Stimulated activated naive CD8-positive, alpha-beta T cell treated with anti-CD3 and anti-CD28 coated beads, Interleukin-15, Interleukin-2, amounts not matched to agents 100 ng/mL and 50 ng/mL, for 24 hours (primary cell): ENCODE measurements around the gene SPINT3.

ENCODE experiments used
- H3K27ac Mint-ChIP-seq: one replicate; pipeline ENCODE4 v1.8.0; 2021; ENCODE audit warnings: mild to moderate bottlenecking, mixed read lengths
- H3K27me3 Mint-ChIP-seq: one replicate; pipeline ENCODE4 v1.8.0; 2021; ENCODE audit warnings: mixed read lengths
- H3K36me3 Mint-ChIP-seq: one replicate; pipeline ENCODE4 v1.8.0; 2021; ENCODE audit warnings: low read depth, mixed read lengths
- H3K4me1 Mint-ChIP-seq: one replicate; pipeline ENCODE4 v1.8.0; 2021; ENCODE audit warnings: low read depth, mixed read lengths
- H3K4me3 Mint-ChIP-seq: one replicate; pipeline ENCODE4 v1.8.0; 2021; ENCODE audit warnings: mild to moderate bottlenecking, mixed read lengths
- H3K9me3 Mint-ChIP-seq: one replicate; pipeline ENCODE4 v1.8.0; 2021; ENCODE audit warnings: mixed read lengths

The SPINT3 gene, protein sequence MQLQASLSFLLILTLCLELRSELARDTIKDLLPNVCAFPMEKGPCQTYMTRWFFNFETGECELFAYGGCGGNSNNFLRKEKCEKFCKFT

DNA sequence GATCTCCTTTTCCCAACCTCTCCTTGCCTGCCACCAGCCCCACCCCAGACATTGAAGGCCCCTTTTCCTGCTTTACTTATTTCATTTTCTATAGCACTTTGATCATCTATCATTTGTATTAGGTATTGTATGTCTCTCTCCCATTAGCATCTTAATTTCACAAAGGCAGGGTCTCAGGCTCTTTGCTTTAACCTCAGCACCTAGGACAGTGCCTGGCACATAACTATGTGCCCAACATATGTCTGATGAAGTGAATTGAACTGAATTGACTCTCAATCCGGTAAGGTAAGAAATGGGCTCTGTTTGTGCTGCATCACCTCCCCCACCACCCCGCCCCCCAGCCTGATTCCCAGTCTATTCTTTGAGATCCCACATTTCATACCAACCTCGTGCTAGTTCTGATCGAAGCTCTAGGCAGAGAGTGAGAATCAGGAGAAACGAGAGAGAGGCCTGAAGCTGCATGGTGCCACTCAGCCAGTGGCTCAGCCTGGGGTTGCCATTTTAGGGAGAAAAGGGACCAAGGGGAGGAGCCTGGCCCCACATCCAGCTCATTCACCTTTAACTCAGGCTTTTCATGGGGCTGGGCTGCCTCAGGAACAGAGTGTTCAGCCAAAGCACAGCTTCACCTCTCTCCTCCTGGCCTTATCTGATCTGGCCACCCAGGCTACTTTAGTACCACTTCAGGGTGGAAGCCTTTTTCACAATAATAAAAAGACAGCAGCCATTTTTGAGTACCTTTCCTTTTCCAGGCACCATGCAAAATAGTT is at the start of gene SPINT3:
Gene SPINT3, minus strand, starts transcription at position 476 of the 767 bp plus-strand sequence. Its CDS starts 14 bp downstream, at position 462.
- Mint-ChIP-seq H3K27me3 (peaks cover 40% of the 10 kb centered on the region), H3K4me1 (no peaks in the 10 kb centered on the region)

DNA sequence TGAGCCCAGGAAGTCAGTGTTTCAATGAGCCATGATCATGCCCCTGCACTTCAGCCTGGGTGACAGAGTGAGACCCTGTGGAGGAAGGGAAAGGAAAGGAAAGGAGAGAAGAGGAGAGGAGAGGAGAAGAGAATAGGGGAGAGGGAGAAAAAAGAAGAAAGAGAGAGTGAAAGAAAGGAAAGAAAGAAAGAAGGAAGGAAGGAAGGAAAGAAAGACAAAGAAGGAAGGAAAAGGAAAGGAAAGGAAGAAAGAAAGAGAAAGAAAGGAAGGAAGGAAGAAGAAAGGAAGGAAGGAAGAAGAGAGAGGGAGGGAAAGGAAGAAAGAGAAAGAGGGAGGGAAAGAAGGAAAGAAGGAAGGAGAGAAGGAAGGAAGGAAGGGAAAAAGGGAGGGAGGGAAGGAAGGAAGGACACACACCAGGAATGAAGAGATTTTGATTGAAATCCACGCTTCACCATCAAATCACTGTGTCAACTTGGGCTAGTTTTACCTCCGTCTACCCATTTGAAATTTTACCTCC is 49.4 kb upstream of the SPINT3 start:
- no peak overlapping the region for H3K4me3 Mint-ChIP-seq
- H3K27me3 Mint-ChIP-seq = peaks cover 36% of the 10 kb centered on the region
- no peak overlapping the region for H3K27ac Mint-ChIP-seq
- no peaks in the 10 kb centered on the region for H3K4me1 Mint-ChIP-seq
- H3K36me3 Mint-ChIP-seq = no peaks in the 10 kb centered on the region
- no peaks in the 10 kb centered on the region for H3K9me3 Mint-ChIP-seq

More for the DNA sequence above, at the start of gene SPINT3:
- Mint-ChIP-seq H3K9me3 (peaks cover 5% of the 10 kb centered on the region), H3K36me3 (no peaks in the 10 kb centered on the region), H3K4me3 (no peak within 1 kb of the TSS), H3K27ac (no peak within 1 kb of the TSS)

DNA sequence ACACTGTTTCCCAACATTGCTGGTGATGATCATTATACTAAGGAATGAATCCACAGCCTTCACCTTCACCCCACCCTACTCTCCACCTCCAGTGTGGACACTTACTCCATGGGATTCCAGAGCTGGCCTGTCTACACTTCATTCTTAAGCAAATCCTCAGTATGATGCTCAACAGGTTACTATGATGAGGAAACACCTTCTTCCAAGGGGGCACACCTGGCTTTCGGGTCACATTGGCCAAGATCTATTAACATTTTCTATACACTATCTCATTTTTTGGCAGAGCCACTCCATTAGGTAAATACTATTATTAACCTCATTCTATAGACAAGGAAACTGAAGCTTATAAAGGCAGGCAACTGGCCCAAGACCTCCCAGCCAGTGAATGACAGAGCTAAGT is 39.8 kb upstream of the SPINT3 start:
- H3K27ac Mint-ChIP-seq = no peak overlapping the region
- H3K27me3 Mint-ChIP-seq = peaks cover 45% of the 10 kb centered on the region
- peaks cover 4% of the 10 kb centered on the region for H3K9me3 Mint-ChIP-seq
- H3K4me3 Mint-ChIP-seq = no peak overlapping the region
- no peaks in the 10 kb centered on the region for H3K36me3 Mint-ChIP-seq
- no peaks in the 10 kb centered on the region for H3K4me1 Mint-ChIP-seq

DNA sequence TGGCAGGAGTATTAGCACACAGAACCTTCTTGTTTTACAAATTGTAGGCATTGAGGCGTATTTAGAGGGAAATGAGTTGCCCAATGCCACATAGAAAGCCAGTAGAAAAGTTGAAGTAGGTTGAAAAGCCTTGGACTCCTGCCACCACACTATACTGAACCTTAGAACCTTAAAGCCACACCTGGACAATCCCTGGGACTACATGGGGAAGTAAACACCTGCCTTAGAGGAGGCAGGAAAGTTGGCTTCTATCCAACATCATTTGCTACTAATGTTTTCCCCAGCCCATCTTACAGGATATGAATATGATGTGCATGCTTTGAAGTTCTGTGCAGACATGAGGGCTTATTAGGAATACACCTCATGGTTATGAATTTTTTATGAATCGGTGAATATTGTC is 37.0 kb upstream of the SPINT3 start:
- Mint-ChIP-seq H3K4me1 (no peaks in the 10 kb centered on the region), H3K27me3 (peaks cover 45% of the 10 kb centered on the region), H3K36me3 (no peaks in the 10 kb centered on the region), H3K4me3 (no peak overlapping the region), H3K27ac (no peak overlapping the region), H3K9me3 (peaks cover 4% of the 10 kb centered on the region)

DNA sequence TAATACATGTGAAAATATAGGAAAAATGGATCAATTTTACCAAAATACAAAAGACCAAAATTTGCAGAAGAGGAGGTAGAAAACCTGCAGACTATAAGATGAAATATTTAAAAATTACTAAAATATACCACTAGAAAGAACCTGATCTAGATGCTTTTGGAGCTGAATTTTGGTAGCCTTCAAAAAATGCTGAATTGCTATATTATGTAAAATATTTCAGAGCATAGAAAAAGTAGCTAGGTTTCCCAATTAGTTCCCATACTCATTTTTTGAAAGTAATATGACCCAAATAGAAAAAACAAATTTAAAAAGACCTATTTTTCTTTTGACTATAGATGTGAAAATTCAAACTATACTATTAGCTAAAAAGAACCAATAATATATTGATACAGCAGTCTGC is 35.3 kb upstream of the SPINT3 start:
- Mint-ChIP-seq H3K4me1 (no peaks in the 10 kb centered on the region), H3K27me3 (peaks cover 41% of the 10 kb centered on the region), H3K27ac (no peak overlapping the region), H3K36me3 (no peaks in the 10 kb centered on the region), H3K4me3 (no peak overlapping the region), H3K9me3 (peaks cover 4% of the 10 kb centered on the region)

DNA sequence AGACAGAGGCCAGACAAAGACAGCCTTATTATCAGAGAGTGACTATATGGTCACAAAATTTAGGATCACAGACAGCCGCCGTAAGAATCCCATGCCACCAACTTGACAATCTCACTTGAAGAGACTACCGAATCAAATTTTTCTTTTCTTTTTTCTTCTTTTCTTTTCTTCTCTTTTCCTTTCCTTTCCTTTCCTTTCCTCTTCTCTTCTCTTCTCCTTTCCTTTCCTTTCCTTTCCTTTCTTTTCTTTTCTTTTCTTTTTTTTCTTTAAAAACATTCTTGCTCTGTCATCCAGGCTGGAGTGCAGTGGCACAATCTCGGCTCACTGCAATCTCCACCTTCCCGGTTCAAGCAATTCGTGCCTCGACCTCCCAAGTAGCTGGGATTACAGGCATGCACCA is 33.0 kb upstream of the SPINT3 start:
- no peaks in the 10 kb centered on the region for H3K4me1 Mint-ChIP-seq
- no peak overlapping the region for H3K27ac Mint-ChIP-seq
- no peak overlapping the region for H3K4me3 Mint-ChIP-seq
- H3K36me3 Mint-ChIP-seq = no peaks in the 10 kb centered on the region
- peaks cover 33% of the 10 kb centered on the region for H3K27me3 Mint-ChIP-seq
- H3K9me3 Mint-ChIP-seq = peaks cover 4% of the 10 kb centered on the region

DNA sequence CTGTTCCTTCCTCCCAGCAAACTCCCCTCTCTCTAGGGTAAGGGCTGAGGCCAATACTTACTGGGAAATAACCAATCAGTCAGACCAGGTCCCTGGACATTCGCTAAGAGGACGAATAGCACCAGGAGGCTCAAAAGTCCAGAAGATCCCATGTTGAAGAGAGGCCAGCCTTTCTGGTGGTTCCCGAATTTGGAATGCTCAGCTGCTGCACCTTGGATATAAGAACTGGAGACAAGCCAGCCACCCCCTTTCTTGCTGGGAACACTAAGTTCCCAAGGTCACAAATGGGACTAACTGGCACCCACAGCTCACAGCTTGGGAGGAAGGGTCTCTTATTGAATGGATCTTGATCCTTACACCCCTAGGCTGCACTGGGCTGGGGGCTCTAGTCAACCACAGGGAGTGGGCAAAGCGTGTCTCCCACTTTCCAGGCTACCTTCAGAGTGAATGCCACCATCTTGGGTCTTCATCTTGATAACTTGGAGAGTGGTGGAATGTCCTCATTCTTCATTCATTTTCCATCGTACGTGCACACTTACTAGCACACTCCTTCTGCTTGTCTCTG is 31.9 kb upstream of the SPINT3 start, which contains the start of gene EPPIN:
Gene EPPIN, minus strand, starts transcription at position 196 of the 565 bp plus-strand sequence. Its CDS starts 44 bp downstream, at position 152.
- H3K4me1 Mint-ChIP-seq = no peaks in the 10 kb centered on the region
- peaks cover 36% of the 10 kb centered on the region for H3K27me3 Mint-ChIP-seq
- H3K27ac Mint-ChIP-seq = no peak within 1 kb of the TSS
- peaks cover 4% of the 10 kb centered on the region for H3K9me3 Mint-ChIP-seq
- no peak within 1 kb of the TSS for H3K4me3 Mint-ChIP-seq
- no peaks in the 10 kb centered on the region for H3K36me3 Mint-ChIP-seq

DNA sequence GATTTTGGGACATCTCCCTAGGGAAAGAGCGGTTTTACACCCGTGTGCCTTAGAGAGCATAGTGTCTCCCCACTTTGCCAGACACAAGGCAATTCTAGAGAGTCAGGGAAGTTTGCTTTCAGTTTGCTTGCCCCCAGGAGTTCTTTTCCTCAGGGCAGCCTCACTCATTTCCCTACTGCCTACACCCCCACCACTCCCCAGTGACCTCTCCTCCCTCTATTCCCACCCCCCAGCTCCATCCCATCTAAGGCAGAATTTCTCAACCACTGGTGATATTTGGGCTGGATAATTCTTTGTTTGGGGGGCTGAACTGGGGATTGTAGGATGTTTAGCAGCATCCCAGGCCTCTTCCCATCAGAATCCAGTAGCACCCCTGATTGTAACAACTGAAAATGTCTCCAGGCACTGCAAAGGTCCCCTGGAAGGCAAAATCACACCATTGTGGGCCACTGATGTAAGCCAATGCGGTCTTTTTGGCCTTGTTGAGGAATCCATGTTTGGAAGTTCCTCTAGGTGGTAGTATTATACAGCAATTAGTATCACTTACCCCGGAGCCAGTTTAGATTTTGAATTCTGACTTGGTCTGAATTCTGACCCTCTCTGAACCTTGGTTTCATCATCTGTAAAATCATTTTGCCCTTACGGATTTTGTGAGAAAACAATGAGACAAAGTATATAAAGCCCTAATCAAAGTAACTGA is 30.5 kb upstream of the SPINT3 start:
- no peak overlapping the region for H3K27ac Mint-ChIP-seq
- peaks cover 38% of the 10 kb centered on the region for H3K27me3 Mint-ChIP-seq
- no peaks in the 10 kb centered on the region for H3K4me1 Mint-ChIP-seq
- no peak overlapping the region for H3K4me3 Mint-ChIP-seq
- no peaks in the 10 kb centered on the region for H3K36me3 Mint-ChIP-seq
- H3K9me3 Mint-ChIP-seq = peaks cover 4% of the 10 kb centered on the region

DNA sequence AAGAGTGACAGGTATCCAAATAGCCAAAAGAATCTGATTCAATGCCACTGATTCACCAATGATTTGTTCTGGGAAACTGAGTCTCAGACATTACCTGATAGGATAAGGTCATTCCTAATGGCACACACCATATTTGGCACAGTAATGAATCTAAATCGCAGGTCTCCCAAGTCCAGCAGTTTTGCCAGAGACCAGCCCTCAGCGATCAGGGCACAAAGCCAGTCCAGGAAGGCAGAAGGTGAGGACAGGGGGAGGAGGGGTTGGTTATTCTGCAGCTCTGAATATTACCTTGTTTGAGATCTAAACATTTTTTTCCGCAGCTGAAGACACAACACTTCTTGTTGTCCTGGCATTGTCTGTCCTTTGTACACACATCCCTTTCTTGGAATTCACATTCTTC is 29.9 kb upstream of the SPINT3 start:
- H3K36me3 Mint-ChIP-seq = no peaks in the 10 kb centered on the region
- H3K4me3 Mint-ChIP-seq = no peak overlapping the region
- H3K9me3 Mint-ChIP-seq = peaks cover 2% of the 10 kb centered on the region
- H3K27ac Mint-ChIP-seq = no peak overlapping the region
- H3K27me3 Mint-ChIP-seq = peaks cover 35% of the 10 kb centered on the region
- H3K4me1 Mint-ChIP-seq = no peaks in the 10 kb centered on the region

DNA sequence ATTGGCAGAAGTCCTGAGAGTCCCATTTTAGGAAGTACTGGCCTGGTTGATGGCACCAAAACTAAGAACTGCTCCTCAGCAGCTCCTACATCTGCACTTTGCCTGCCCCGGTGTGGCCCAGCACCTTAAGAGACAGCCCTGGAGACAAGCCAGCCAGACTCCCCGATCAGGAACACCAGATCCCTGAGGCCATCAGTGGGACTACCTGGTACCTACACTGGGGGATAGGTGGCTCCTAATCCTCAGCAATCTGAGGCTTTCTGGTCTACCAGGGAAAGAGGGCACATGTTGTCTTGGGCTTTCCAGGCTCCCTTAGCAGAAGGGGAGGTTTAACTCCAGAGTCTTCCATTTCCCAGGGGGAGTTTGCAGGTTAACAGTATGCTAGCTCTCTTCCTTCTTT is 24.0 kb upstream of the SPINT3 start, which contains the start of gene WFDC6:
Gene WFDC6, minus strand, starts transcription at position 101 of the 400 bp plus-strand sequence. Its CDS starts 75 bp downstream, at position 26.
- Mint-ChIP-seq H3K4me1 (no peaks in the 10 kb centered on the region), H3K27me3 (peaks cover 22% of the 10 kb centered on the region), H3K36me3 (no peaks in the 10 kb centered on the region), H3K27ac (no peak within 1 kb of the TSS), H3K9me3 (no peaks in the 10 kb centered on the region), H3K4me3 (no peak within 1 kb of the TSS)

DNA sequence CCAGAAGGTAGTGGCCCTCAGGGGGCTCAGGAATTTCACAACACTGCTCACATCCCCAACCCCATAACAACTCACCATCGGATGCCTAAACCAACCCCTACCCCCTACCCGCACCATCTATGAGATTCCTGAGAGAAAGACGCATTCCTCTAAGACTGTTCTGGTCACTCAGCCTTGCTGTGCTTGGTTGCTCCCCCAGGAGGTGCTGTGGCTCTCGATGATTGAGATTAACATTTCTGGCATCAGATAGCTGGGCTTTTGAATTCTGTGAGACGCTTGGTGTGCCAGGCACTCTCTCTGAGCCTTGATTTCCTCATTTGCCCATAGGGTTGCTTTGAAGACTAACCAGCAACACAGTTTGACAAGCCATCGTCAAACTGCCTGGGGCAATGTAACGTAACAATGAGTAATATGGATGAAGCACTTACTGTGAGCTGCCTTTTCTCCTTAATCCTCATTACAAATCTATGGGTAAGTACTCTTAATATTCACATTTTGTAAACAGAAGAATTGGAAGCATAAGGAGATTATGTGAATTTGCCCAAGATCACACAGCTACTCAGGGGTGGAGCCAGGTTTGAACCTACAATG is 22.9 kb upstream of the SPINT3 start:
- Mint-ChIP-seq H3K9me3 (no peaks in the 10 kb centered on the region), H3K27me3 (peaks cover 22% of the 10 kb centered on the region)

DNA sequence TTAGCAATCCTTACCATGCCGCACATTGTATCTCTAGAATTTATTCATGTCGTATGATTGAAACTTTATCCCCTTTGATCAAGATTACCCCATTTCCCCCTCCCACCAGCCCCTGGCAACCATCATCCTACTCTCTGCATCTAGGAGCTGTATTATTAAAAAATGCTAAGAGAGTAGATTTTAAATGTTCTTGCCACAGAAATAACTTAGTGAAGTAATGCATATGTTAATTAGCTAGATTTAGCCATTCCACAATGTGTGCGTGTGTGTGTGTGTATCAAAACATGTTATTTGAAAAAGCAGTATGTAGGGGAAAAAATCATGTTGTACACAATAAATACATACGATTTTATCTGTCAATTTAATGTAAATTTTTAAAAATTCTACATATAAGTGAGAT is 11.9 kb upstream of the SPINT3 start:
- Mint-ChIP-seq H3K36me3 (no peaks in the 10 kb centered on the region), H3K9me3 (no peaks in the 10 kb centered on the region), H3K27ac (no peak overlapping the region), H3K4me1 (no peaks in the 10 kb centered on the region), H3K4me3 (no peak overlapping the region), H3K27me3 (peaks cover 60% of the 10 kb centered on the region)

More for the DNA sequence above, 22.9 kb upstream of the SPINT3 start:
- H3K4me1 Mint-ChIP-seq = no peaks in the 10 kb centered on the region
- H3K36me3 Mint-ChIP-seq = no peaks in the 10 kb centered on the region
- no peak overlapping the region for H3K4me3 Mint-ChIP-seq
- no peak overlapping the region for H3K27ac Mint-ChIP-seq

DNA sequence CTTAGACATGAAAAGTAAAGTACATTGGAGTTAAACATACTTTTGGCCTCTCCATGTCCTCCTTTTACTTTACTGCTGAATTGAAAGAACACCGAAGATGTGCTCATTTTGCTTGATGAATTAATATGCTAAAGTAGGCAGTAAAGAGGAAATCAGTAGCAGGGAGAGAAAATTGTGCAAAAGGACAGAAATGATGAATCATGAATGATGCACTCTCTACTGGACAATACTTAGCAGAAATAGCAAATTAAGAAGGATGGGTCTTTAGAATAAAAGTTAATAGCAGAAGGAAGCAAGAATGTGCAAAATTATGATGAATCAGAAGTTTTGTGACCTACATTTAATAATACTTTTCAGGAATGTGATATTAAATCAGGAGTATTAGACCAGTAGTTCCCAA is 8.4 kb upstream of the SPINT3 start:
- H3K9me3 Mint-ChIP-seq = no peaks in the 10 kb centered on the region
- no peaks in the 10 kb centered on the region for H3K4me1 Mint-ChIP-seq
- peaks cover 49% of the 10 kb centered on the region for H3K27me3 Mint-ChIP-seq
- no peaks in the 10 kb centered on the region for H3K36me3 Mint-ChIP-seq
- no peak overlapping the region for H3K27ac Mint-ChIP-seq
- no peak overlapping the region for H3K4me3 Mint-ChIP-seq

DNA sequence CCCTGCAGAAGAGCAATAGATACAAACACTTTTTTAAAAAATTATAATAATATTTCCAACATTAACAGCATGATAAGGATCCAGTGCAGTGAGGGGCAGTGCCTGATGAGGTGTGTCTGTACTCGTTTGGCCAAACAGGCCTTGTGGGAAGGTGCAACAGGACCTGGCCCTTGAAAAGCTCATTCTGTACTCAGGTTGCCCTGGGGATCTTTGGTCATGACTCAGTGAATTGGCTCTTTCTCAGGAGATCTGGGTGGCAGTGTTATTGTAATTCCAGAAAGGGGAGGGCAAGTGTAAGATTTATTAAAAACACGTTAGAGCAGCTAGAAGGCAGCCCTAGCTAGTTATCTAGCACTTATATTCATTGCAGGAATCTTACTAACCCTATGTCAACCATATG is 2.9 kb upstream of the SPINT3 start:
- no peak overlapping the region for H3K27ac Mint-ChIP-seq
- no peaks in the 10 kb centered on the region for H3K36me3 Mint-ChIP-seq
- peaks cover 5% of the 10 kb centered on the region for H3K9me3 Mint-ChIP-seq
- H3K27me3 Mint-ChIP-seq = peaks cover 33% of the 10 kb centered on the region
- H3K4me1 Mint-ChIP-seq = no peaks in the 10 kb centered on the region
- no peak overlapping the region for H3K4me3 Mint-ChIP-seq
